HG03135 (cell line): Measurements from ENCODE around the gene ABLIM3.
"Not testable (repeated sequence)": the region's sequence is repeated elsewhere in the genome, so short reads cannot be mapped to it uniquely, and the experiment has no call there.

Experiments used
- ATAC-seq: cut with Tn5 transposase; IDR thresholded peaks from one replicate; pipeline ENCODE4 v1.9.1; 2021; ENCODE audit warnings: mild to moderate bottlenecking, moderate library complexity; ENCODE audit not compliant: unreplicated experiment

ABLIM3 gene

DNA sequence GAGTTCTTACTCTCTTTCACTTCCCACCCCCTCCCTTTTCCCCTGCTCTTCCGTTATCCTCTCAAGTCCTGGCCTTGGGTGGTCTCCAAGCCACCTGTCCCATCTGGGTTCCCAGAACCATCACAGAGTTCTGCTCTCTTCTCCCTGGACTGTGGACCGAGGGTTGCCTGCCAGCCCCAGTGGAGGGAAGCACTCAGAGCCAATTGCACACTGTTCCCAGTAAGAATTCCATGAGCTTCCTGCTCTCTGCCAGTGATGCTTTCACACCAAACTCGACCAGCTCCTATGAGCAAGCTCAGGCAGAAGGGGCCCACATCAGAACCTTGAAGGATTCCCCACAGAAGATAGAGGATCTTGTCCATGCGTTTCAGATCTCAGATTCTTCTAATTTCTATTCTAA, 110.3 kb downstream of the ABLIM3 start:
- no peak for ATAC-seq

DNA sequence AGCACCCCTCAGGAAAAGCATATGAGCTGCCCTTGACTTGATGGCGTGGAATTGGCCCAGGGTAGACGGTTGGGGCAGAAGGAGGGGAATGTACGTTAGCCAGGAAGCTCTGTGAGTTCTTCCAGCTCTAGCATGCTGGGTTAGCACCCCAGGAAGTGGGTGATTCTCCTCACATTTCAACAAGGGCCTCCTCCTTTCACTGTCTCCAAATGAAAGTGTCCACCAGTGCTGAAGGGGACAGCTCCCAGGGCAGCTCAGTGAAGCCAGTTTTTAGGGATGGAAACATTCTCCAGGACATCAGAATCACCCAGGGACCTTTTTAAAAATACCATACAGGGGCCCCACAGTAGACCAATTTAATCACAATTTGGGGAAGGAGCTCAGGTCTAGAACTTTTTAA, 113.2 kb downstream of the ABLIM3 start:
- ATAC-seq, result no peak

DNA sequence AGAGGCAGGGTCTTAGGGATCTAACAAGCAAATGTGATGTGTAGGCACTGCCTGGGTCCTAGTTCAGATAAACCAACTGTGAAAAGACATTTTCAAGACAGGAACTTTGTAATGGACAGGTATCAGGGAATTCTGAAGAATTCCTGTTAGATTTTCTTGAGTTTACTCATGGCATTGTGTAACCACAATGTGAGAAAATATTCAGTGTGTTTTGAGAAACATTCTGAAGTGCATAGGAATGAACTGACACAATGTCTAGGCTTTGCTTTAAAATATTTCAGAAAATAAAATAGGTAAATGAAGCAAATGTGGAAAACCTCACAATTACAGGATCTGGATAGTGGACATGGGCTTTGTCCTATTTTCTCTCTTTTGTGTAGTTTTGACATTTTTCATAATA, 115.2 kb downstream of the ABLIM3 start:
- no peak for ATAC-seq

DNA sequence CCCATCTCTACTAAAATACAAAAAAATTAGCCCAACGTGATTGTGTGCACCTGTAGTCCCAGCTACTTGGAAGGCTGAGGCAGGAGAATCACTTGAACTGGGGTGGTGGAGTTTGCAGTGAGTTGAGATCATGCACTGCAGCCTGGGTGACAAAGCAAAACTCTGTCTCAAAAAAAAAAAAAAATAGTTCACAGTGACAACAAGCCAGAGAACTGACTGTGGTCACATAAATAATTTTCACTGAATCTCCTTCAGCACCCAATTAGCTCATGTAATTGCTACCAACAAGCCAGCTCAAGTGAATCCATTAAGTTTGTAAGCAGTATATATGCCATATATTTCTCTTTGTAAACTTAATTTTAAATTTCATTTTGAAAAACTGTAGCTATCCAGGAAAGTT, 115.8 kb downstream of the ABLIM3 start:
- no peak for ATAC-seq

DNA sequence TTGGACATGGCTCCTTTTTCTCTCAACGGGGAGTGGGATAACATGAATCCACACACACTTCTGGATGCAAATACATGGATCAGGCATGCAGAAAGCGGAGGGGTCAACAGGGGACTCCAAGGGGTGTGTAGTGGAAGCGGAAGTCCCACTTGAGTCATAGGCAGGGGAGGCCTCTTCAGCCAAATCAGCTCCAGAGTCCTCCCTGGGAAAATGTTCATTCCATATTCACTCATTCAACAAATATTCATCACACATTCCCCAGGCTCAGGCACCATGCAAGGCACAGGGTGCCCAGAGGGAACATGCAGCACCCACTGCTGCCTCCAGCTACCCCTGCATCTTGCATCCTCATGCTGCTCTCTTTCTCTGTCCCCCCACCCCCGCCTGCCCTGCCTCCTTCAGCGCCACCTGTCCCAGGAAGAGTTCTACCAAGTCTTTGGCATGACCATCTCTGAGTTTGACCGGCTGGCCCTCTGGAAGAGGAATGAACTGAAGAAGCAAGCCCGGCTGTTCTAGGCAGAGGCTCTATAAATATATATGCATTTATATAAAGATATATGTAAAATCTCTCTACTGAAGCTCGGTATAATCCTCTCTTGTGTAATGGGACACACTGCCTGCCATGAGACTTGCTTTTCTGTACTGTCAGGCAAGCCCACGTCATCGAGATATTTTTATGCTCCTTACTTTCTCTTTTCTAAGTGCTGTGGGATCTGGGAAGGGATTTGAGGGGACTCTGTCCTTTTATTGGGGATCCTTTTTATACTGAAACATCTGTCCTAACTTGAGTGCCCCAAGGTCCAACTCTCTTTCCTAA, 116.8 kb downstream of the ABLIM3 start:
- ATAC-seq, result no peak

DNA sequence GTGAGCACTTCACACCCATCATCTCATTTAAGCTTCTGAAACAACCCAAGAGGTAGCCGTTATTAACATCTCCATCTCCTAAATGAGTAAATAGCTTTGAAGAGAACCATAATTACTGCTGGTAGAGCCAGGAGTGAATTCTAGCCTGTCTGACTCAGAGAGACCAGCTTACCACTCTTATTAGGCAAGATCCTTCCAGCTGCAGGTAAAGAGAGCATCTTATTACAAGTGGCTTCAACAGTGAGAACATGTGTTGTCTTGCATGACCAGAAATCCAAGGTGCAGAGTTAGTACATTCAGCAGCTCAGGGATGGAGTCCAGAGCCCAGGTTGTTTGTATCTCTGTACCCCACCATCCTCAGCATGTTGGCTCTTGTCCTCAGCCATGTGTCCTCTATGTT, 119.5 kb downstream of the ABLIM3 start:
- no peak for ATAC-seq

DNA sequence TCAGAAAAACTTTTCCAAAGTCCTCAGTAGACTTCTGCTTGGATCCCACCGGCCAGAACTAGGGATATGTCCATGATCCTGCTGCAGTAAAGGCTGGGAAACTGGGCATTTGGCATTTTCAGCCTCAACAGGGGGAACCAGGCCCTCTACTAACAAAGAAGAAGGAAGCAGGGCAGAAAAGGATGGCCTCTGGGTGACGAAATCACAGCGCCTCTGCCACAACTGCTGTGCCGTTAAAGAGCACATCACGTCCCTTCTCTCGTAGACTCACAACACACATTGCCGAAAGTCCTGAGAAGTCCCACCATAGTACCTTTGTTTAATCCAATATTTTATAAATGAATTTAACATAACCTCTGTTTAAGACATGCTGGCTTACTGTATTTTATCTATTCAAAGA, 120.0 kb downstream of the ABLIM3 start:
- ATAC-seq, result no peak

DNA sequence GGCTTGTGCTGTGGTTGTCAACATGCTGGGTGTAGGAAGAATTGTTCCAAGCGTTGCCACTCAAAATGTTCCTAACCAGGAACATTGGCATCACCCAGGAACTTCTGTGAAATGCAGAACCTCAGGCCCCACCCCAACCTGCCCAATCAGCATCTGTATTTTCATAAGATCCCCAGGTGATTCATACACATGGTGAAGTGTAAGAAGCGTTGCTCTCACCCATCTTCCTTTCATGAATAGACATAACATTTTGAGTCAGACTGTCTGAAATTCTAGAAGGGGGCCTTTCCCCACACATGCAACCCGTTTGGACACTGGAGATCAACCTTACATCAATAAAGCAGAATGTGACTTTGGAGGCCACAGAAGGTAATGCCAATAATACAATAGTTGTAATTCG, 121.0 kb downstream of the ABLIM3 start:
- ATAC-seq, result no peak

DNA sequence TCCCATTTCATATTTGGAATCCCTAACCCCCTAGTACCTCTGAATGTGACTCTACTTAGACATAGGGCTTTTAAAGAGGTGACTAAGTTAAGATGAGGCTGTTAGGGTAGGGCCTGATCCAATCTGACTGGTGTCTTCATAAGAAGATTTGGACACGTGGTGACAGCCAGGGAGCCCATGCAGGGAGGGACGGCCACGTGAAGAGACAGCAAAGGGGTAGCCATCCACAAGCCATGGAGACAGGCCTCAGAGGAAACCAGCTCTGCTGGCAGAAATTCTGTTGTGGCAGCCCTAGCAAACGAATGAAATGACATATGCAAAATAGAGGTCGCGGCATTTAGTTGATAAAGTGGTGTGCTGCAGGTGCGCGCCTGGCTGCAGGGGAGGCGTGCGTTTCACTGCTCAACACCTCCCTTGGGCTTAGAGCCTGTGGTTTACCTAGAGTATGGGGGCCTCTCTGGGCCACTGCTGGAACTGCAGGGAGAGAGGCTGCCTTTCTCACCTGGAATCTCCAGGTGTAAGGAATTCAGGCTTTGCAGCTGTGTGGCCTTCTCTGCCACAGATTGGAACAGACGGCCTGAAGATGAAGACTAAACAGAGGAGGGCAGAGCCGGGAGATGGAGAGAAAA, 123.3 kb downstream of the ABLIM3 start:
- peak; percentile 75 for ATAC-seq

DNA sequence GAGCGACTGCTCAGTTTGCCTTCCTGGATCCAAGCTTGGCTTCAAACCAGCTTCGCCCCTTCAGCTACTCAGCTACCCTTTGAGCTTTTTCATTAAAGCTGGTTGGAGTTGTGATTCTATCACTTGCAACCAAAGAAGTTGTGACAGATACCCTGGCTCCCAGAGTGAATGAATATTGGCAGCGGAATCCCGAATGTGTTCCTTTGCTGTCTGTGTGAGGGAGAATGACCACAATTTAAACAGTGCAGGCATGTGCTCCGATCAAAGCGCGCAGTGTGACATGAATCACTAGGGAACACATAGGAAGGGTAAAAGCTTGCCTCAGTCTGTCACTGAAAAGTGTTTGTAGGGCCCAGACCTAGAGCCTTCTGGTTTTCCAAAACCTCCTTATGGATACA, 123.8 kb downstream of the ABLIM3 start:
- ATAC-seq, result no peak

DNA sequence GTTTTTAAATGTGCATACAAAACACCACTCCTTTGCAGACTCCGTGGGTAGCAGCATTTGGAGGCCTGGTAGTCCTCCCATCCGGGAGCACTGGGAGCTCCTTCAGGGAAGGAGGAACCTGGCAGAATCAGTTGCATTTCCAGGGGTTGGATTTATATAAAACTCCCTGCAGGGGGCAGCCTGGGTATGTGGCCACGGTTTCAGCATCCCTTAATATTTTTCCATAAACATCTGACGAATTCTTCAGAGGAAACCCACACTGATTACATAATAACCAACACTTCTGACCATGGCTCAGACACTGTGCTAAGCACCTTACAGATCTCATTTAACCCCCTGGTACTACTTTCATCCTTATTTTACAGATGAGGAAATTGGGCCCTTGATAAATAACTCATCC, 124.3 kb downstream of the ABLIM3 start:
- no peak for ATAC-seq

DNA sequence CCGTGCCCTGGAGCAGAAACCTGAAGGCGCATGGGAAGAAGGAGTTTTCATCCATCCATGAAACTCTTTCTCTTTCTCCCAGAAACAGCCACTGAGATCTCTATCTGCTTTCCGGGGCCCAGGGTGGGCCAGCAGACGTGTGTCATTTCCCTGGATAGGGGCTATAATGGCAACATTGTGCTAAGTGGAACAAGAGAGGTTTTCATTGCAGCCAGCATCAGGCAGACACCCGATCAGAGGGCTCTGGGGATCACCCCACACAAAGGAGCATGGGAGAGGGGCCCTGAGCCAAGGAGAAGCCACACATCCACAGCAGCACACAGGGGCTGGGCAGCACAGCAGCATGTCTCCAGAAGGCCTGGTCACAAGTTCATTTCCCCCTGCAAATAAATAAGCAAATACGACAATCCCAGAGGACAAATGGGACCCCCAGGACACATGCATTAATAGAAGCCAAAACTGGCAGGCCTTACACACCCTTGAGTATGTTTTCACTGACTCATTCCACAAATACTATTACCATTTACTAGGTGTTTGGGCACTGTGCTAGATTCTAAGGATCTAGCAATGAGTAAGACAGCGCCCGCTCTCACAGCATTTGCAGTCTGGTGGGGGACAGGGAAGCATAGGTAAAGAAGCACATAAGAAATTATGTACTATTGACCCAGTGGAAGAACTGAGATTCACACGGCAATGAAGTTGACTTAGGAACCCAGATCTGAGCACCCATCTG, 126.1 kb downstream of the ABLIM3 start:
- no peak for ATAC-seq

DNA sequence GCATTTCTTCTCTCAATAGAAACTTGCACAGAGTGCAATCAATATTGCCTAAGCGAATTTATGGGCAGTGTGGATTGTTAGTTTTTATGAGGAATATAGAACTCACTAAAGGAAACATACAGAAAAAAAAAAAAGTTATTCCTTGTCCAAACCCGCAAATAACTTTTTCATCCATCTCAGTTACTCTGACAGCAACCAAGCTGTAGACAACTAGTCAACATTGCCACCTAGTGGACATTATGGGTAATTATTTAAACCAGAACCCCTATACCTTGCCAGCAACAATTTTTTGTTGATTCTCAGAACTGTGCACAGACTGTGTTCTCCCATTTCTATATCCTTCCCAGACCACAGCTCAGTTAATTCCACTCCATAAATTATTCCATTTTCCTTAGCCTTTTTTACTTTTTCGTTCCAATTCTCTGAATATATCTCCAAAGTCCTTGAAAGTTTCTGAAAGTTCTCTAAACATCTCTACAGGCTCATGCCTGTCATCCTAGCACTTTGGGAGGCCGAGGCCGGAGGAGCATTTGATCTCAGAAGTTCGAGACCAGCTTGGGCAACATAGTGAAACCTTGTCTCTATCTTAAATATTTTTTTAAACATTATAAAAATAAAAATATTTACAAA, 127.8 kb downstream of the ABLIM3 start:
- ATAC-seq, result no peak

DNA sequence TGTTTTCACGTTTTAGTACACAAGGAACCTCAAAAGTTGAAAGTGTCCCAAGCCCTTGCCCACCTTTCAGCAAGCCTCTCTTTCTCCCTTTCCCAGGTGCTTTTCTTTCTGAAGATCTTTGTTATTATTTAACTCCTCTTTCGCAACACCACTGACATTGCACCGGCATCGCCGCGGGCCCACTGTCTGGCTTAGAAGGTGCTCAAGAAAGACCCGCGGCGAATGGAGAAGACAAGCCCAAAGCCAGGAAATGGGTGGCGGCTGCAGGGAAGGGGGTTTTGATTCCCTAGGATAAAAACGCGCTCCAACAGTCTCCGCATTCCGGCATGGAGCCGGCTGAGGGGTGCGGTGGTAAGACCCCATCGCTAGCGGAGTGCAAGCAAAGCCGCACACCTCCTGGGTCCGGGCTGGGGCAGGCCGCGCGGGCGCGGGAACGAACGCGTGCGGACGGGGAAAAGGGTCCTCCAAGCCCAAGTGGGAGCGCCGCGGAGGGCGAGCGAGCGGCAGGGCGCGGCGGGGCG, 130.0 kb downstream of the ABLIM3 start:
- no peak for ATAC-seq

DNA sequence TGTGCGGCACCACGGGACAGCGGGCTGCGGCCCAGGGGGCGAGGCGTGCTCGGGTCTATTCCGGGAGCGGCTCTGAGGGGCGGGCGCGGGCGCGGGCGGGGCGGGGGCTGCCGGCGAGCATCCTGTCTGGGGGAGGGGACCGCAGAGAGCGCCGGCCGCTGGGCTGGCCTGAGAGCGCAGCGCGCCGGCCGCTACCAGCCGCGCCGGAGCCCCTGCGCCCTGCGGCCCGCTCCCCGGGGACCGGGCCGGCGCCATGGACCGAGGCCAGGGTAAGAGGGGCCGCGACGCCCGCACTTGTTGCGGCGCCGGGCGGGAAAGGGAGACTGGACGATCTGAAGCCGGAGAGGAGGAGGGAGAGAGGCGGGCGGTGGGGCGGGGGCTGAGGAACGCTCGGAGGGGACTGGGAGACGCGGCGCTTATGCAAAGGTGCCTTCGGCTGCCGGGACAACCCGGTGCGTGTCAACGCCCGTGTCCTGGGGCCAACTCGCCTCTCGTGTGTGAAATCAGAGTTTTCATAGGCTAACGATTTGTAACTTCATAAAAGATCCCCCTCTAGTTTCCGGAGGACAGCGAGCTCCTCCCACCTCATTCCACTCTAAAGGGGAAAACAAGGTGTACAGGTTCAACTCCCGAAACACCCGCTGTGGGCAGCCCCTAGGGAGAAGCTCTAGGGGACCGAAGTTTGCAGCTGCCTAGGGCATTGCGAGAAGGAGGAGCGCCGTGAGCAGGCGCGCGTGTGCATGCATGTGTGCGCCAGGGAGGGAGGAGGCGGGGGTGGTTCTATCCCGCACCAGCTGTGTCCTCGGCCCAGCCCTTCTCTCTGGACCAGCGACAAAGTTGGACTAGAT, 130.6 kb downstream of the ABLIM3 start, which contains the start of gene AFAP1L1:
AFAP1L1 (plus strand) TSS at position 144 of the 848 bp plus-strand sequence; CDS start at position 254, 110 bp downstream.
- no peak for ATAC-seq

DNA sequence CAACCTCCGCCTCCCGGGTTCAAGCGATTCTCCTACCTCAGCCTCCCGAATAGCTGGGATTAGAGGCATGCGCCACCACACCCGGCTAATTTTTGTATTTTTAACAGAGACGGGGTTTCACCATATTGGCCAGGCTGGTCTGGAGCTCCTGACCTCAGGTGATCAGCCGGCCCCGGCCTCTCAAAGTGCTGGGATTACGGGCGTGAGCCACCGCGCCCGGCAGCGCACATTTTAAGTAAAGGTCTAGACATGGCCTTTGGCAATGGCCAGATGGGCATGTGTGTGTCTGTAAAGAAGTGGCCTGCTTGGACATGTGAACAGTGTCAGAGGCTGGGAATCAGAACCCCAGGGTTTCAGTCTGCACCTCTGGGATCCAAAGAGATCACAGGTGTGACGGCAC, 131.5 kb downstream of the ABLIM3 start:
- not testable (repeated sequence) for ATAC-seq

DNA sequence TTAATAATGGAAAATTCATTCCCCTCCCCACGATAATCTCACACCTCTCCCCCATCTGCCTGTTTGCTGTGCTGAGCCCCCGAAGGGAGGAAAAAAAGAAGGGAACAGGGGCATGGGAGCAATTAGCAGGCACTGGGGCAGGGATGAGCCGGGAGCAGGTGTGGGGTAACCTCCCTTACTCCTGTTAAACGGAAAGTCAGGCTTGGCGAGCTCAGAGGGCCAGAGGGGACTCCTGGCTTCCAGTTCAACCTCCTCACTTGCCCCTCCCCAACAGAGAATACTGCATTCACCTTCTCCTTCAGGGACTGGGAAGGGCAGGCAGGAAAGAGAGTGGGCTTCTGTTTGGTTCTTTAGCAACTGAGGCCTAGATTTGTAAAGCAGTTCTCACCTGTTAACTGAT, 131.9 kb downstream of the ABLIM3 start:
- ATAC-seq, result no peak

DNA sequence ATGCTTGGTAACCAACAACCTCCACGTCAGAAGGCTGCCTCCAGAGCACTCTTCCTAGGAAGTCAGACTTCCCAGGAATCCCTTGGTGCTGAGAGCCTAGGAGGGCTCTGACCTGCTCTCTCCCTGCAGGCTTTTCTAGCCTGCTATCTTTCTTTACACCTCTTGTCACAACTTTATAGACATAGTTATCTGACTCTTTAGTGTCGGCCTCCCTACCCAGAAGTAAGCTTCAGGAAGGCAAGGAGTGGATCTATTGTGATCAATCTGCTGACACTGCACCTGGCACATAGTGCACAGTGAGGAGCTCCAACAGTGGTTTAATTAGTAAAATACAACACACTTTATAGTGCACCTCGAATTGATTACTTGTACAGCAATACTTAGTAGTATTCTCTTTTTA, 132.7 kb downstream of the ABLIM3 start:
- no peak for ATAC-seq

DNA sequence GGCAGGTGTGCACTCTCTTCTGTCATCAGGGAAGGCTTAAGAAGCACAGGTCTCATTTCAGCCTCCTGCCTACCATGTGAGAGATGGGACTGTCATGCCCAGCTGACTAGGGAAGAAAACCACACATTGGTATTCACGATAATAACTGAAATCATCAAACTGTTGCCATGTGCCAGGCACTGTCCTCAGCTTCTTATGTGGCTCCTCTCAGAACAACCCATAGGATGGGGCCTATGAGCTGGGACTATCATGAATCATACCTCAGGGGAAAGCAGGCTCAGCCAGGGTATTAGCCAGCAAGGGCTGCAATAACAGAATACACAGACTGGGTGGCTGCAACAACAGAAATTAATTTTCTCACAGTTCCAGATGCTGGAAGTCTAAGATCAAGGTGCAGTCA, 133.6 kb downstream of the ABLIM3 start:
- no peak for ATAC-seq

DNA sequence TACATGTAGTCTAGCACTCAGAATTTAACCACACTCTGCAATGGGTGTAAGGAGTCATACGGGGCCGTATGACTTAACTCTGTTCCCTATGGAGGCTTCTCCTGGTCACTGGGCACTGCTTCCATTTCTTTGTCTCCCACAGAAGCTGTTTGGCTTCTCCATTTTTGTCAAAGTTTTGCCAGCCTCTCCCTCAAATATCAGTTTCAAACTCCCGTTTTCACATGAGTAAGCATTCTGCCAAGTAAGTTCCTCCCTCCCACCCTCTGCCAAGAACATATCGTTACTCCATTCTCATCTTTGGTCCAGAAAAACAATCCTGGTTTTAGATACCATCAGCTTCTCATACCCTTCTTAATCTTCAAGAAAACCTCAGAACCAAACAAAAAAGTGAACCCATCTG, 136.5 kb downstream of the ABLIM3 start:
- ATAC-seq, result no peak
